ENCODE data around the gene OSCP1.

Gene OSCP1

DNA sequence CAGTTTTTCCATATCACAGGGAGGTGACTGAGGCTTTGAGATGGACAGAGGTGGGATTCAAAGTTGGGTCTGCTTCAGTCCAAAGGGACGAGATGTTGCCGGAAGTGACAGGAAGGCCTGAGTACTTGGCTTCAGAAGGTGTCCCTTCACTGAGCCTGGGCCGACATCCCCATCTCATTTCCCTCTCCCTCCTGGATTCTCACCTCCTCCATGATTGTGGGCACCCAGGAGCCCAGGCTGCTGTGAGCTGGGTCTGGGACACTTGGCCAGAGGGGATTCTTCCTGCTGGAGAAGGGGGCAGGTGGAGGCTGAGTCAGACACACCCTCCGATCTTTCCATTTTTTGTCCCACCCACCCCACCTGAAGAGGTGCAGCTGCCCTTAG lies 16.8 kb upstream of the OSCP1 start:
- Histone ChIP-seq H3K9ac (ENCODE audit: low read length) (no peak overlapping the region), H3K79me2 (ENCODE audit: insufficient read depth, low read length) (no peaks in the 10 kb centered on the region), H3K9me2 (ENCODE audit: low read depth, low read length) (no peaks in the 10 kb centered on the region), H2AFZ (ENCODE audit: low read length) (no peak overlapping the region), H3K27me3 (ENCODE audit: insufficient read depth, low read length) (no peaks in the 10 kb centered on the region), H3K27ac (ENCODE audit: low read depth, low read length, poor library complexity, severe bottlenecking) (no peak overlapping the region), H3K9me3 (ENCODE audit: low read length) (peaks cover 4% of the 10 kb centered on the region; the same call in 1 of the 2 replicates), H3K4me1 (ENCODE audit: insufficient read depth, low read length, severe bottlenecking) (peaks cover 15% of the 10 kb centered on the region), H4K20me1 (ENCODE audit: insufficient read depth, low read length) (no peaks in the 10 kb centered on the region), H3K36me3 (ENCODE audit: insufficient read depth, low read length) (peaks cover 4% of the 10 kb centered on the region; the same call in 1 of the 2 replicates), H3K4me3 (ENCODE audit: low read depth, low read length, poor library complexity, severe bottlenecking) (no peak overlapping the region), H3K4me2 (ENCODE audit: low read length) (no peak overlapping the region), H3F3A (ENCODE audit: insufficient read depth, low read length) (no peaks in the 10 kb centered on the region)
- TF ChIP-seq, protein P1, sequence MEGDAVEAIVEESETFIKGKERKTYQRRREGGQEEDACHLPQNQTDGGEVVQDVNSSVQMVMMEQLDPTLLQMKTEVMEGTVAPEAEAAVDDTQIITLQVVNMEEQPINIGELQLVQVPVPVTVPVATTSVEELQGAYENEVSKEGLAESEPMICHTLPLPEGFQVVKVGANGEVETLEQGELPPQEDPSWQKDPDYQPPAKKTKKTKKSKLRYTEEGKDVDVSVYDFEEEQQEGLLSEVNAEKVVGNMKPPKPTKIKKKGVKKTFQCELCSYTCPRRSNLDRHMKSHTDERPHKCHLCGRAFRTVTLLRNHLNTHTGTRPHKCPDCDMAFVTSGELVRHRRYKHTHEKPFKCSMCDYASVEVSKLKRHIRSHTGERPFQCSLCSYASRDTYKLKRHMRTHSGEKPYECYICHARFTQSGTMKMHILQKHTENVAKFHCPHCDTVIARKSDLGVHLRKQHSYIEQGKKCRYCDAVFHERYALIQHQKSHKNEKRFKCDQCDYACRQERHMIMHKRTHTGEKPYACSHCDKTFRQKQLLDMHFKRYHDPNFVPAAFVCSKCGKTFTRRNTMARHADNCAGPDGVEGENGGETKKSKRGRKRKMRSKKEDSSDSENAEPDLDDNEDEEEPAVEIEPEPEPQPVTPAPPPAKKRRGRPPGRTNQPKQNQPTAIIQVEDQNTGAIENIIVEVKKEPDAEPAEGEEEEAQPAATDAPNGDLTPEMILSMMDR (IDR thresholded peaks at IDR 0.05; ENCODE audit: low read length) = no peak
- no peak for TF ChIP-seq EZH2 (IDR thresholded peaks at IDR 0.05; ENCODE audit: borderline replicate concordance, low read length)

DNA sequence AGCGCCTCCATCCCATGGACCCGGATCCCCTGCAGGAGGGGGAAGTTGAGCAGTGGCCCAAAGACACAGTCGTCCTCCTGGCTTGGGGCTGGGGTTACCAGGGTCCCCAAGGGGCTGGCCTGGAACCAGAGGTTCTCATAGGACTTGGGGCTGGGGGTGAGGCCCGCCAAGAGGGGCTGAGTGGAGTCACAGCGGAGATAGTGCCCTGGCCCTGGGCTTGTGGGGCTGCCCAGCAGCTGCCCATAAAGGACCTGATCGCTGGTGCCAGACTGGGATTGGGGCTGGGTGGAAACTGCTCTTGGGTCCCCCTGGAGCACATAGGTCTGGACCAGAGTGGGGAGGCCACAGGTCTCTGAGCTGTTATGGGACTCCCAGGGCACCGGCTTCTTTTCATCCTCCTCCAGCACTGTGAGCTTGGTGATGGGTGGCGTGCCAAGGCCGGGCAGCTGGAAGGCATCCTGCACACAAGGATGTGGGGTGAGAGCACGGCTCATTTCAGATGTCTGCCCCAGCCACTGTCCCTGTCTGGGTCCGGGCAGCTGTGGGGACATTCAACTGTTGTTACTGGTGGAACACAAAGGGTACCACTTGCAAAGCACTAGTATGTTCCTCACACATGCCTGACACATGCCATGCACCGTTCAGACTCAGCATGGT lies 16.2 kb upstream of the OSCP1 start:
- TF ChIP-seq, protein P1 (IDR thresholded peaks at IDR 0.05; ENCODE audit: low read length) = no peak
- TF ChIP-seq EZH2 (IDR thresholded peaks at IDR 0.05; ENCODE audit: borderline replicate concordance, low read length) = no peak
- Histone ChIP-seq H3K4me3 (ENCODE audit: low read depth, low read length, poor library complexity, severe bottlenecking) (no peak overlapping the region), H3K4me2 (ENCODE audit: low read length) (no peak overlapping the region), H2AFZ (ENCODE audit: low read length) (no peak overlapping the region), H3K9me2 (ENCODE audit: low read depth, low read length) (no peaks in the 10 kb centered on the region), H3K9me3 (ENCODE audit: low read length) (peaks cover 4% of the 10 kb centered on the region; the same call in 1 of the 2 replicates), H3K79me2 (ENCODE audit: insufficient read depth, low read length) (no peaks in the 10 kb centered on the region), H3K27me3 (ENCODE audit: insufficient read depth, low read length) (no peaks in the 10 kb centered on the region), H3K36me3 (ENCODE audit: insufficient read depth, low read length) (peaks cover 9% of the 10 kb centered on the region; the same call in 1 of the 2 replicates), H3K4me1 (ENCODE audit: insufficient read depth, low read length, severe bottlenecking) (peaks cover 15% of the 10 kb centered on the region), H3F3A (ENCODE audit: insufficient read depth, low read length) (no peaks in the 10 kb centered on the region), H3K27ac (ENCODE audit: low read depth, low read length, poor library complexity, severe bottlenecking) (no peak overlapping the region), H4K20me1 (ENCODE audit: insufficient read depth, low read length) (no peaks in the 10 kb centered on the region), H3K9ac (ENCODE audit: low read length) (no peak overlapping the region)

DNA sequence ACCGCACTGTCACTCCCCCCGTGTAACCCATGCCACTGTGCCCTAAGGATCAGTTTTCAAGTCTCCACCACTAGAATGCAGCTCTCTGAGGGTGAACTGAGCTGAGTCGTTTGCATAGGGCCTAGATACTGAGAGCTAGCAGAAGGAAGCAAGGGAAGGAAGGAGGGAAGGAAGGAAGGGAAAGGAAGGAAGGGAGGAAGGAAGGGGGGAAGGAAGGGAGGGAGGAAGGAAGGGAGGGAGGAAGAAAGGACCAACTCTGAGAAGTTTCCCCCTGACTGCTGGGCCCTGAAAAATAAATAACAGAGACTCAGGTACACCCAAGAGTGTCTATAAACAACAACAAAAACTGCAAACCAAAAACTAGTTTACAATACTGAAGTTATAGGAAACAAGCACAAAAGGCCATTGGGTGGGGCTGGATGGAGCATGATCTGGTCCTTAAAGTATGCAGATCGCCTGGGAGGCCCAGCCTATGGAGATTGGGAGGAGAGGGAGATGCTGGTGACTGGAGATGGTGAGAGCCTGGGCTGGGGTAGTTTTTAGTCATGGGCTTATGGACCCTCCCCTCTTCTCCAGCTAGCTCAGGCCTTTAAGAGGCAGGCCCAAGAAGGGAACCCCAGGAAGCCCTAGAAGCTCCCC lies 15.6 kb upstream of the OSCP1 start:
- Histone ChIP-seq H3K4me1 (ENCODE audit: insufficient read depth, low read length, severe bottlenecking) (peaks cover 15% of the 10 kb centered on the region), H3K9me3 (ENCODE audit: low read length) (peaks cover 4% of the 10 kb centered on the region; the same call in 1 of the 2 replicates), H3K79me2 (ENCODE audit: insufficient read depth, low read length) (no peaks in the 10 kb centered on the region), H3K27ac (ENCODE audit: low read depth, low read length, poor library complexity, severe bottlenecking) (no peak overlapping the region), H3K4me2 (ENCODE audit: low read length) (no peak overlapping the region), H3K9me2 (ENCODE audit: low read depth, low read length) (no peaks in the 10 kb centered on the region), H4K20me1 (ENCODE audit: insufficient read depth, low read length) (no peaks in the 10 kb centered on the region), H3K27me3 (ENCODE audit: insufficient read depth, low read length) (no peaks in the 10 kb centered on the region), H2AFZ (ENCODE audit: low read length) (no peak overlapping the region), H3K9ac (ENCODE audit: low read length) (no peak overlapping the region), H3F3A (ENCODE audit: insufficient read depth, low read length) (no peaks in the 10 kb centered on the region), H3K36me3 (ENCODE audit: insufficient read depth, low read length) (peaks cover 16% of the 10 kb centered on the region; the same call in 1 of the 2 replicates), H3K4me3 (ENCODE audit: low read depth, low read length, poor library complexity, severe bottlenecking) (no peak overlapping the region)
- no peak for TF ChIP-seq EZH2 (IDR thresholded peaks at IDR 0.05; ENCODE audit: borderline replicate concordance, low read length)
- TF ChIP-seq, protein P1 (IDR thresholded peaks at IDR 0.05; ENCODE audit: low read length) = no peak
